CD4-positive, alpha-beta memory T cell (primary cell): ENCODE data around the gene DIAPH1. TPM values are rescaled to one million over a fixed set of nuclear protein-coding genes. Genes with fewer than 3 reads are reported as not detected.

ENCODE experiments used
- CTCF ChIA-PET: fragments of 350-600 bp; sonication (Branson Sonifier 250); formaldehyde crosslinking; loops from one replicate; lab custom pipeline; 2021; ENCODE audit warnings: inconsistent platforms; ENCODE audit not compliant: partially characterized antibody; lab: Charles Lee
- POLR2A ChIA-PET: fragments of 350-600 bp; sonication (Branson Sonifier 250); formaldehyde crosslinking; loops from one replicate; lab custom pipeline; 2021; ENCODE audit not compliant: partially characterized antibody; lab: Charles Lee
- DNase-seq, 5 donors: peaks; one replicate each; pipeline versions ENCODE4 v3.0.0 to v3.0.0-alpha.2; 2020 to 2022; ENCODE audit warnings: mixed read lengths in 1 of 5
- H3K27ac ChIP-seq: one replicate; pipeline ENCODE4 v1.7.0; 2013; ENCODE audit warnings: low read depth, low read length
- H3K27me3 ChIP-seq: 2 replicates; pipeline ENCODE4 v1.7.0; 2013; ENCODE audit warnings: mild to moderate bottlenecking, low read length, moderate library complexity; ENCODE audit not compliant: insufficient read depth
- H3K36me3 ChIP-seq: 2 replicates; pipeline ENCODE4 v1.7.0; 2013; ENCODE audit warnings: mild to moderate bottlenecking, low read length, moderate library complexity; ENCODE audit not compliant: insufficient read depth
- H3K4me1 ChIP-seq: 2 replicates; pipeline ENCODE4 v1.7.0; 2013; ENCODE audit warnings: mild to moderate bottlenecking, low read length, moderate library complexity; ENCODE audit not compliant: insufficient read depth
- H3K4me3 ChIP-seq, 2 donors: one replicate each; pipeline ENCODE4 v1.7.0; 2013; ENCODE audit warnings: low read length in 2 of 2, mild to moderate bottlenecking in 1 of 2
- H3K9me3 ChIP-seq, 2 donors: one replicate each; pipeline ENCODE4 v1.7.0; 2013; ENCODE audit warnings: low read length in 2 of 2, control low read depth in 1 of 2; ENCODE audit not compliant: control insufficient read depth in 1 of 2
- H3K27ac Mint-ChIP-seq, 7 donors: one replicate each; pipeline ENCODE4 v1.8.0; 2020 to 2021; ENCODE audit warnings: mixed read lengths in 7 of 7, mild to moderate bottlenecking in 6 of 7, inconsistent platforms in 3 of 7, moderate library complexity in 3 of 7
- H3K27me3 Mint-ChIP-seq, 2 donors: one replicate each; pipeline ENCODE4 v1.8.0; 2020 to 2021; ENCODE audit warnings: mixed read lengths in 2 of 2
- H3K36me3 Mint-ChIP-seq, 2 donors: one replicate each; pipeline ENCODE4 v1.8.0; 2020 to 2021; ENCODE audit warnings: mixed read lengths in 2 of 2, inconsistent platforms in 1 of 2, mild to moderate bottlenecking in 1 of 2
- H3K4me1 Mint-ChIP-seq, 4 donors: one replicate each; pipeline ENCODE4 v1.8.0; 2020 to 2021; ENCODE audit warnings: mixed read lengths in 4 of 4, mild to moderate bottlenecking in 1 of 4
- H3K4me3 Mint-ChIP-seq, 8 donors: one replicate each; pipeline ENCODE4 v1.8.0; 2020 to 2021; ENCODE audit warnings: mixed read lengths in 8 of 8, mild to moderate bottlenecking in 7 of 8, moderate library complexity in 6 of 8, inconsistent platforms in 3 of 8
- H3K9me3 Mint-ChIP-seq, 8 donors: one replicate each; pipeline ENCODE4 v1.8.0; 2020 to 2021; ENCODE audit warnings: mixed read lengths in 8 of 8, mild to moderate bottlenecking in 5 of 8, inconsistent platforms in 3 of 8, moderate library complexity in 1 of 8
- intact Hi-C: fragments of 100-400 bp; cut with micrococcal nuclease; formaldehyde crosslinking; loops from one replicate; pipeline ENCODE4 v1.15.1; 2023
- polyA plus RNA-seq, 2 donors: library from polyadenylated mRNA; unstranded; fragments of 300-500 nt; fragmentation: Illumina TruSeq; gene quantifications; one replicate each; pipeline ENCODE4 v1.2.3, GENCODE V29; 2021
- total RNA-seq, 2 experiments: library from RNA; stranded (reverse); gene quantifications; one replicate each; pipeline ENCODE4 v1.2.3, GENCODE V29; 2021

The DIAPH1 gene
- total and polyA plus RNA-seq, 4 experiments from 2014 or later = 81.5 to 211 (median 178) TPM

DNA sequence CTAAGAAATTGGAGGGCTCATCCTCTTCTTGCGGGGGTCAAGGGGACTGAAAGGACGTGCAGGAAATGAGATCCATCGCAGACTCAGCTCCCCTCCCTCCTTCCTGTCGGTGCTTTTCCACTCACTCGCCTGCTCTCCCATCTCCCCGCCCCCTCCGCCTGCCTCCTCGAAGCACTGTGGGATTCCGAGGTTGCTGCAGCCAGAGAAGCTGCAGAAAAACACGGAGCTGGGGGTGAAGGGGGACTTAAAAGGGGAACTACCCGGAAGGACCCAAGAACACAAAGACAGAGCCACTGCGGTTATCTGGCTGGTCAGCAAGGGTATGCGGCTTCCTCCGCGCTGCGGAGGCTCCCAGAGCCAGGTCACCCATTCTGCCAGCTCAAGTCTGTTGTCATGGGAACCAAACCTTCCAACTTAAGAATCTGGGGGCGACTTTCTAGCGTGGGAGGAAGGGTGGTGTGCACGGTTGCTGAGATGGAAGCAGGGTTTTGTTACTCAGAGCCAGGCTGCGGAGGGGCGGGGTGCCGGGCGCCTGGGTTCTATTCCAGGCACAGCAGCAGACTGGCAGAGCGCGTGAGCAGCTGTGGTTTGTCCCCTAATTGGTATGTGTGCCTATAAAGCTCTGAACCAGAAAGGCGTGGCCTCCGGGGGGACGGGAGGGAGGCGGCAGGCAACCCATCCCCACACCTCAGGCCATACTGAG lies 105.0 kb downstream of the DIAPH1 start:
- intact Hi-C loops = loop anchor here (1.0 to 5.0 kb wide), 2 partner anchors 11 to 431 kb away; no protein-coding TSS in a partner anchor
- peaks cover 14 to 28% (median 22%) of the 10 kb centered on the region in 4 donors for H3K4me1 Mint-ChIP-seq

DNA sequence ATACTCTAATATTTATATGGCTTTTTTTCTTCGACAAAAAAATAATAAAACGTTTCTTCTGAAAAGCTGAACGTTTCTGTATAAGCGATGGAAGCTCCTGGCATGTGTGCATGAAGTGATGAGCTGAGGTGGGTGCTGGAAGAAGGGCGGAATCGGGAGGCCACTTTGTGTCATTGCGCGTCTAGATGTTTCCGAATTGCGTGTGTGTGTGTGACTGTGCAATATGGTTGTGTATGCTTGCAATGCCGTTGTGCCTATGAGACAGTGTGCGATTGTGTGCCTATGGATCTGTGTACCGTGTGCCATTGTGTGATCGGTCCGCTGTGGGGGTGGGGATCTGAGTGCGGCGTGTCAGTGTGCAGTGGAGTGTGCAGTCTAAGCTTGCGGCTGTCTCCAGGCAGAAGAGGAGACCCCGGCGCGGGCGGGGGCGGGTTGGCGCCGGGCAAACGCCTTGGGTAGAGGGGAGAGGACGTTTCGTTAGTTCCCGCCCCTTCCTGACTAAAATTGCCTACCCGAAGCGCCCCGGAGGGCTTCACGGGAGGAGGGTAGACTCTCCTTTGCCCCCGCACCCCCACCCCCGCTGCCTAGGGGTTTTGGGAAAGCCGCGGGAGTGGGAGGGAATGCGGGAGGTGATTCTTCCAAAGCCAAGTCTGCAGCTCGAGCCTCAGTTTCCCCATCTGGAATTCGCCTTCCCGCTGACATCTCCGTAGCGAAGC lies 105.7 kb downstream of the DIAPH1 start:
- no peaks in the 10 kb centered on the region for H3K9me3 ChIP-seq
- intact Hi-C loops = loop anchor here (1.0 to 5.0 kb wide), 6 partner anchors 11 to 431 kb away; partner anchors contain the start of genes PCDHGB3 and TAF7
- POLR2A ChIA-PET = interaction anchor here (1.1 to 3.1 kb wide), 7 partner anchors 11 to 803 kb away, joined by 3 to 12 read pairs (median 5); partner anchors contain the start of genes PCDHGA10 and TAF7
- peak overlapping the region; percentile 6 to 89 (median 67) for H3K27ac Mint-ChIP-seq
- H3K4me3 Mint-ChIP-seq = peak overlapping the region; percentile 81 to 95 (median 90)
- CTCF ChIA-PET = interaction anchor here (0.5 to 8.1 kb wide), 39 partner anchors 12 to 630 kb away, joined by 3 to 144 read pairs (median 5); partner anchors contain the start of genes PCDHB14, PCDHGA10, PCDHGA11 and PCDHGA12
- peak in 4 of 5 donors; percentile 16 to 34 (median 28) for DNase-seq
- H3K27ac ChIP-seq = peak overlapping the region; percentile 24
- peaks cover 29 to 51% of the 10 kb centered on the region in 2 donors for H3K36me3 Mint-ChIP-seq
- H3K27me3 ChIP-seq = no peaks in the 10 kb centered on the region
- peak overlapping the region; percentile 49 to 70 for H3K4me3 ChIP-seq
- H3K9me3 Mint-ChIP-seq = no peaks in the 10 kb centered on the region
- H3K4me1 ChIP-seq = peaks cover 20% of the 10 kb centered on the region
- H3K36me3 ChIP-seq = peaks cover 29% of the 10 kb centered on the region
- peaks cover 14 to 28% (median 22%) of the 10 kb centered on the region in 4 donors for H3K4me1 Mint-ChIP-seq
- peaks cover 0 to 3% of the 10 kb centered on the region in 2 donors for H3K27me3 Mint-ChIP-seq

More for the DNA sequence above, 105.0 kb downstream of the DIAPH1 start:
- Histone ChIP-seq H3K4me1 (peaks cover 20% of the 10 kb centered on the region), H3K9me3 (no peaks in the 10 kb centered on the region), H3K36me3 (peaks cover 35% of the 10 kb centered on the region), H3K27ac (peak overlapping the region; percentile 24), H3K4me3 (peak overlapping the region; percentile 49 to 70), H3K27me3 (no peaks in the 10 kb centered on the region)
- POLR2A ChIA-PET = interaction anchor here (0.9 to 3.1 kb wide), 7 partner anchors 11 to 804 kb away, joined by 3 to 12 read pairs (median 4); partner anchors contain the start of genes PCDHGA10 and TAF7
- Mint-ChIP-seq H3K9me3 (no peaks in the 10 kb centered on the region), H3K36me3 (peaks cover 34 to 58% of the 10 kb centered on the region in 2 donors), H3K4me3 (peak overlapping the region; percentile 80 to 95 (median 90)), H3K27ac (peak overlapping the region; percentile 52 to 89 (median 78)), H3K27me3 (peaks cover 0 to 3% of the 10 kb centered on the region in 2 donors)
- DNase-seq = peak; percentile 10 to 64 (median 26)
- CTCF ChIA-PET = interaction anchor here (0.5 to 8.1 kb wide), 25 partner anchors 11 to 629 kb away, joined by 3 to 144 read pairs (median 7); partner anchors contain the start of genes PCDHB14, PCDHGA10, PCDHGA11 and PCDHGA12

DNA sequence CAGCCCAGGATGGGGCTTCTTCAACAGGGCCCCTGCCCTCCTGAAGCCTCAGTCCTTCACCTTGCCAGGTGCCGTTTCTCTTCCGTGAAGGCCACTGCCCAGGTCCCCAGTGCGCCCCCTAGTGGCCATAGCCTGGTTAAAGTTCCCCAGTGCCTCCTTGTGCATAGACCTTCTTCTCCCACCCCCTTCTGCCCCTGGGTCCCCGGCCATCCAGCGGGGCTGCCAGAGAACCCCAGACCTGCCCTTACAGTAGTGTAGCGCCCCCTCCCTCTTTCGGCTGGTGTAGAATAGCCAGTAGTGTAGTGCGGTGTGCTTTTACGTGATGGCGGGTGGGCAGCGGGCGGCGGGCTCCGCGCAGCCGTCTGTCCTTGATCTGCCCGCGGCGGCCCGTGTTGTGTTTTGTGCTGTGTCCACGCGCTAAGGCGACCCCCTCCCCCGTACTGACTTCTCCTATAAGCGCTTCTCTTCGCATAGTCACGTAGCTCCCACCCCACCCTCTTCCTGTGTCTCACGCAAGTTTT lies 106.3 kb downstream of the DIAPH1 start:
- H3K36me3 ChIP-seq = peaks cover 23% of the 10 kb centered on the region
- Mint-ChIP-seq H3K9me3 (no peaks in the 10 kb centered on the region), H3K4me1 (peaks cover 14 to 28% (median 22%) of the 10 kb centered on the region in 4 donors), H3K4me3 (peak overlapping the region; percentile 76 to 95 (median 90)), H3K36me3 (peaks cover 23 to 44% of the 10 kb centered on the region in 2 donors), H3K27me3 (peaks cover 0 to 3% of the 10 kb centered on the region in 2 donors), H3K27ac (peak overlapping the region; percentile 6 to 89 (median 67))
- POLR2A ChIA-PET = interaction anchor here (1.4 to 3.1 kb wide), 4 partner anchors 12 to 192 kb away, joined by 5 to 12 read pairs (median 8); partner anchors contain the start of gene TAF7
- H3K9me3 ChIP-seq = no peaks in the 10 kb centered on the region
- peak overlapping the region in 1 of 2 donors; percentile 70 for H3K4me3 ChIP-seq
- CTCF ChIA-PET = interaction anchor here (0.8 to 8.1 kb wide), 42 partner anchors 11 to 289 kb away, joined by 3 to 144 read pairs (median 4); partner anchors contain the start of genes PCDHB14, PCDHB15, PCDHGA10 and PCDHGA11
- intact Hi-C loops = loop anchor here (1.0 to 5.0 kb wide), 5 partner anchors 99 to 430 kb away; partner anchors contain the start of genes PCDHGB3 and TAF7
- H3K27ac ChIP-seq = no peak overlapping the region
- H3K27me3 ChIP-seq = no peaks in the 10 kb centered on the region
- peaks cover 20% of the 10 kb centered on the region for H3K4me1 ChIP-seq
- peak; percentile 73 to 80 (median 76) for DNase-seq

DNA sequence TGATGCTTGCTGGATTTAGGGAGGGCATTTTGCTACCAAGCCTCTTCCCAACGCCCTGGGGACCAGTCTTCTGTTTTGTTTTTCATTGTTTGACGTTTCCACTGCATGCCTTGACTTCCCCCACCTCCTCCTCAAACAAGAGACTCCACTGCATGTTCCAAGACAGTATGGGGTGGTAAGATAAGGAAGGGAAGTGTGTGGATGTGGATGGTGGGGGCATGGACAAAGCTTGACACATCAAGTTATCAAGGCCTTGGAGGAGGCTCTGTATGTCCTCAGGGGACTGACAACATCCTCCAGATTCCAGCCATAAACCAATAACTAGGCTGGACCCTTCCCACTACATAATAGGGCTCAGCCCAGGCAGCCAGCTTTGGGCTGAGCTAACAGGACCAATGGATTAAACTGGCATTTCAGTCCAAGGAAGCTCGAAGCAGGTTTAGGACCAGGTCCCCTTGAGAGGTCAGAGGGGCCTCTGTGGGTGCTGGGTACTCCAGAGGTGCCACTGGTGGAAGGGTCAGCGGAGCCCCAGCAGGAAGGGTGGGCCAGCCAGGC lies 107.0 kb downstream of the DIAPH1 start:
- peaks cover 14 to 28% (median 22%) of the 10 kb centered on the region in 4 donors for H3K4me1 Mint-ChIP-seq
- no peak for DNase-seq
- no peaks in the 10 kb centered on the region for H3K27me3 ChIP-seq
- no peak overlapping the region for H3K27ac ChIP-seq
- ChIA-PET POLR2A (interaction anchor here (1.4 kb wide), 2 partner anchors 139 to 192 kb away, joined by 3 to 10 read pairs; partner anchors contain the start of genes FCHSD1 and TAF7), CTCF (interaction anchor here (0.7 to 8.1 kb wide), 28 partner anchors 11 to 289 kb away, joined by 3 to 144 read pairs (median 6); partner anchors contain the start of genes PCDHB14, PCDHB15, PCDHGA10 and PCDHGA11)
- peaks cover 20% of the 10 kb centered on the region for H3K4me1 ChIP-seq
- intact Hi-C loops = loop anchor here (1.0 to 5.0 kb wide), 5 partner anchors 99 to 430 kb away; partner anchors contain the start of genes PCDHGB3 and TAF7
- peaks cover 18 to 38% of the 10 kb centered on the region in 2 donors for H3K36me3 Mint-ChIP-seq
- peaks cover 0 to 3% of the 10 kb centered on the region in 2 donors for H3K27me3 Mint-ChIP-seq
- peak overlapping the region in 1 of 2 donors; percentile 70 for H3K4me3 ChIP-seq
- H3K9me3 ChIP-seq = no peaks in the 10 kb centered on the region
- H3K27ac Mint-ChIP-seq = peak overlapping the region in 2 of 7 donors; percentile 46 to 60
- H3K36me3 ChIP-seq = peaks cover 17% of the 10 kb centered on the region
- H3K9me3 Mint-ChIP-seq = no peaks in the 10 kb centered on the region
- peak overlapping the region in 5 of 8 donors; percentile 26 to 89 (median 76) for H3K4me3 Mint-ChIP-seq

DNA sequence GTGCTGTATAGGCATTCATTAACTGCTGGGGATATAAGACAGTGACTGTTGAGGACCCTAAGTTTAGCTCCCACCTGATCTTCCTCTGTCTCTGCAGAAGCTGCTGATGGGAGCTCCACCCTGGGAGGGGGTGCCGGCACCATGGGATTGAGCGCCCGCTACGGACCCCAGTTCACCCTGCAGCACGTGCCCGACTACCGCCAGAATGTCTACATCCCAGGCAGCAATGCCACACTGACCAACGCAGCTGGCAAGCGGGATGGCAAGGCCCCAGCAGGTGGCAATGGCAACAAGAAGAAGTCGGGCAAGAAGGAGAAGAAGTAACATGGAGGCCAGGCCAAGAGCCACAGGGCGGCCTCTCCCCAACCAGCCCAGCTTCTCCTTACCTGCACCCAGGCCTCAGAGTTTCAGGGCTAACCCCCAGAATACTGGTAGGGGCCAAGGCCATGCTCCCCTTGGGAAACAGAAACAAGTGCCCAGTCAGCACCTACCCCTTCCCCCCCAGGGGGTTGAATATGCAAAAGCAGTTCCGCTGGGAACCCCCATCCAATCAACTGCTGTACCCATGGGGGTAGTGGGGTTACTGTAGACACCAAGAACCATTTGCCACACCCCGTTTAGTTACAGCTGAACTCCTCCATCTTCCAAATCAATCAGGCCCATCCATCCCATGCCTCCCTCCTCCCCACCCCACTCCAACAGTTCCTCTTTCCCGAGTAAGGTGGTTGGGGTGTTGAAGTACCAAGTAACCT lies 107.8 kb downstream of the DIAPH1 start:
- peaks cover 0 to 3% of the 10 kb centered on the region in 2 donors for H3K27me3 Mint-ChIP-seq
- CTCF ChIA-PET = interaction anchor here (0.7 to 8.1 kb wide), 17 partner anchors 10 to 288 kb away, joined by 3 to 144 read pairs (median 9); partner anchors contain the start of genes PCDHB14, PCDHGA1, PCDHGA10 and PCDHGA11
- H3K4me3 ChIP-seq = no peak overlapping the region
- H3K4me3 Mint-ChIP-seq = peak overlapping the region in 1 of 8 donors; percentile 26
- H3K36me3 Mint-ChIP-seq = peaks cover 10 to 30% of the 10 kb centered on the region in 2 donors
- no peak overlapping the region for H3K27ac ChIP-seq
- H3K36me3 ChIP-seq = peaks cover 9% of the 10 kb centered on the region
- DNase-seq = no peak
- H3K27ac Mint-ChIP-seq = peak overlapping the region in 3 of 7 donors; percentile 21 to 60 (median 46)
- H3K9me3 ChIP-seq = no peaks in the 10 kb centered on the region
- H3K9me3 Mint-ChIP-seq = no peaks in the 10 kb centered on the region
- intact Hi-C loops = loop anchor here (5.0 kb wide), 1 partner anchor 429 kb away; no protein-coding TSS in a partner anchor
- no peaks in the 10 kb centered on the region for H3K27me3 ChIP-seq
- peaks cover 14 to 28% (median 22%) of the 10 kb centered on the region in 4 donors for H3K4me1 Mint-ChIP-seq
- POLR2A ChIA-PET = interaction anchor here (1.4 kb wide), 1 partner anchor 140 kb away, joined by 3 read pairs; the partner anchor contains the start of gene FCHSD1
- peaks cover 20% of the 10 kb centered on the region for H3K4me1 ChIP-seq
